HG03469 (cell line): ENCODE measurements around the gene SLC35A4.
"Not testable (repeated sequence)": the region's sequence is repeated elsewhere in the genome, so short reads cannot be mapped to it uniquely, and the experiment has no call there.

Experiments used
- ATAC-seq: cut with Tn5 transposase; IDR thresholded peaks from one replicate; pipeline ENCODE4 v1.9.1; 2021; ENCODE audit warnings: mild to moderate bottlenecking, moderate library complexity, moderate number of reproducible peaks; ENCODE audit not compliant: unreplicated experiment

The SLC35A4 gene

GRCh38 chr5:140579188-140579747 lies 14.6 kb downstream of the SLC35A4 start:
- not testable (repeated sequence) for ATAC-seq

GRCh38 chr5:140587495-140587894 lies 22.9 kb downstream of the SLC35A4 start:
- ATAC-seq, result no peak

- ATAC-seq, result no peak
These were observed 23.9 kb downstream of the SLC35A4 start for GRCh38 chr5:140588311-140589070.

GRCh38 chr5:140590861-140591260 lies 26.2 kb downstream of the SLC35A4 start:
- no peak for ATAC-seq

GRCh38 chr5:140591747-140592372 lies 27.2 kb downstream of the SLC35A4 start:
- ATAC-seq, result no peak

GRCh38 chr5:140593070-140593469 lies 28.4 kb downstream of the SLC35A4 start:
- not testable (repeated sequence) for ATAC-seq

- no peak for ATAC-seq
These were observed 29.5 kb downstream of the SLC35A4 start for GRCh38 chr5:140594169-140594568.

- no peak for ATAC-seq
These were observed 31.1 kb downstream of the SLC35A4 start for GRCh38 chr5:140595538-140596300.

- no peak for ATAC-seq
These were observed 31.7 kb downstream of the SLC35A4 start for GRCh38 chr5:140596321-140596741.

GRCh38 chr5:140598836-140599235 lies 34.2 kb downstream of the SLC35A4 start:
- no peak for ATAC-seq

GRCh38 chr5:140600096-140600495 lies 35.5 kb downstream of the SLC35A4 start:
- ATAC-seq, result no peak

- no peak for ATAC-seq
These were observed 37.5 kb downstream of the SLC35A4 start for GRCh38 chr5:140602147-140602546.

- ATAC-seq, result not testable (repeated sequence)
These were observed 38.7 kb downstream of the SLC35A4 start for GRCh38 chr5:140603446-140603698.

- no peak for ATAC-seq
These were observed 39.1 kb downstream of the SLC35A4 start for GRCh38 chr5:140603734-140604133.

GRCh38 chr5:140605879-140606278 lies 41.3 kb downstream of the SLC35A4 start:
- ATAC-seq, result no peak

- no peak for ATAC-seq
These were observed 42.4 kb downstream of the SLC35A4 start for GRCh38 chr5:140607031-140607430.

GRCh38 chr5:140608722-140609121 lies 44.1 kb downstream of the SLC35A4 start:
- ATAC-seq, result no peak

GRCh38 chr5:140609126-140609525 lies 44.5 kb downstream of the SLC35A4 start:
- ATAC-seq, result no peak

GRCh38 chr5:140611020-140611521 lies 46.4 kb downstream of the SLC35A4 start:
- ATAC-seq, result no peak
